Activated CD8-positive, alpha-beta memory T cell treated with anti-CD3 and anti-CD28 coated beads, Interleukin-2, amount 50 U/mL, for 24 hours (primary cell): ENCODE measurements around the gene CSNK1E.

Experiments used
- DNase-seq: peaks from one replicate; pipeline ENCODE4 v3.0.0-alpha.2; 2020; ENCODE audit errors: extremely low read depth

CSNK1E gene

DNA sequence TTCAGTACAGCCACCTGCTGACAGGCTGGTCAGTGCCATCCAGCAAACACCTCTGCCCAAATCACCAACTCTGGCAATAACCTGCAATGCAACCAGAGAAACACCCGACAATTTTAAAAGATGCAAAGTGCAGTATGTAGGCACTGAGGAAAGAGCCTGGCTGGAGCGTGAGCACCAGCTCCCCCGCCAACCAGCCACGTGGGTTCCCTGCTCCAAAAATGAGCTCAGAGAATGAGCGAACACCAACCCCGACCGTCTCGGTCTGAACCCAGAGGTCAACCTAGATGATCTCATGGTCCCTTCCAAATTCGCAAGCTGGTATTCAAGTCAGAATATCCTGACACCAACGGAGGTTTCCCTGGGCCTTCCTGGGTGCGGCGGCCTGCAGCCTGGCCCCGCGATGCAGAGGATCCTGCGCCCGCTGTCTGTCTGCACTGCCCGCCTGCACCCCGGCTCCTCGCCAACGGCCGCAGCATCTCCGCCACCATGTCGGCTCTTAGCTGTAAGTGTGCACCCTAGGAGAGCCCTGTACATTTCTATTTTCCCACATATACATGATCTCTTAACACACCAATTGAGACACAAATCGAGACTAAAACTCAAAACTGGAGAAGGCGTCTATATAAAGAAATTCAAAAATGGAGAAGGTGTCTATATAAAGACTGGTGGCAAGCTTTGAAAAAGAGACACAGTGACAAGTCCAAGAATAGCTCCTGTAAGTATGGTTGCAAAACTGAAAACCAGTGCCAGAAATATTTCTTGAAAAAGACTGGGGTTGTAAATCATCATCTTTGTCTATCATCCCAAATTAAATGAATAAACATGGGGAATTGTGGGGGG lies 67.2 kb downstream of the CSNK1E start:
- no peak for DNase-seq

- no peak for DNase-seq
Measured at GRCh38 chr22:38249301-38249700, 67.9 kb downstream of the CSNK1E start.

DNA sequence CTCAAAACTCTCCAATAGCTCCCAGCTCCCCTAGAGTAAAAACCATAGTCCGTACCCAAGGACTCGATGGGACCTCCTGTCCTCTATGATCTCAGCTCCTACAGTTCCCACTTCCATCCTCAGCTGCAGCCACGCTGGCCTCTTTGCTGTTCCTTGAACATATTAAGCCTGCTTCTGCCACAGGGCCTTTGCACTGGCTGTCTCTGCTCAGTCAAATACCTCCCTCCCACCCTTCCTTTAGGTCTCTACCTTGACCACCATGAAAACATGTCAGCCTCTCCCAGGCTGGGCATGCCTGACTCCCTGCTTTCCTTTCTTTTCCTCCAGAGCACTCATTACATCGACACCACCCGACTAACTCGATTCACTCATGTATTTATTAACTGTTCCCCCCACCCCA lies 69.0 kb downstream of the CSNK1E start:
- DNase-seq: no peak

DNA sequence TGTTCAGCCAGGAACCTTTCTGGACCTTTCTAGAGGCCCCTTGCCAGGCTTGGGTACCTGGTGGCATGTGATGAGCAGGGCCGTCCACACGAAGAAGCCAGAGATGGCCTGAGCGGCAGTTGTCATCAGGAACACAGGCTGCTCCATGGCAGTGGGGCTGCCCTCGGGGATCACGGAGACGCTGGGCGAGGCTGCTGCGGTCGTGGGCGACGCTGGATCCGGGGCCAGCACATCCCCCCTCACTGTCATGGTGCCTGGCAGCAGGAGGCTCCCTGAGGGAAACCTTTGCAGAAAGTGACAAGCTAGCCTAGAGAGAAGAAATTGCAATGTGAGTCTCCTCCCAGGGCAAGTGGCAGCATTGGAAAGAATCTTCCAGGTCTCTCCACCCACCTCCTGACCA lies 69.5 kb downstream of the CSNK1E start:
- no peak for DNase-seq

- no peak for DNase-seq
Measured at GRCh38 chr22:38246692-38247091, 70.5 kb downstream of the CSNK1E start.

DNA sequence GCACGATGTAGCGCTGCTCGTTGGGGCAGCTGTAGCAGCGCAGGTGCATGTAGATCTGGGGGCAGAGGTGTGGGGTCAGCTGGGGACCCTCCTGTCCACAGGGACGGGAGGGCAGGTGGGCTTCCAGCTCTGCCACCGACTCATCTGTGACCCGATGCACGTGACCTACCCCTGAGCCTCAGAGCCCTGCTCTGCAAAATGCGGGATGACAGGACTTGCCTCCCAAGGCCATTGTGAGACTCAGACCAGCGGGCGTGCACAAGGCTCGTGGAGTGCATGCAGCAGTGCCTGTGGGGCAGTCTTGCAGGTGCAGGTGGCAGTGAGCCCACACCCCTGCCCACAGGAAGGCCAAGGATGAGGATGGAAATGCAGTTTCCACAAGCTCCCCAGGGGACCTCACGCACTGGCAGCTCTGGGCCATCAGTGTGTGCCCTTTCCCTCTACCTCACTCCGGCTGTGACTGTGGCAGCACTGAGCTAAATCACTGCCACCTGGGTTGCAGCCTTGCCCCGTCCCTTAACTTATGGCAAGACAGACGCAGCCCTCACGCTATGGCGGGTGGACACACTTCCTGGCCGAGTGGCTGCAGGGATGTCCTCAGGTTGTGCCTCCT lies 71.1 kb downstream of the CSNK1E start:
- no peak for DNase-seq

DNA sequence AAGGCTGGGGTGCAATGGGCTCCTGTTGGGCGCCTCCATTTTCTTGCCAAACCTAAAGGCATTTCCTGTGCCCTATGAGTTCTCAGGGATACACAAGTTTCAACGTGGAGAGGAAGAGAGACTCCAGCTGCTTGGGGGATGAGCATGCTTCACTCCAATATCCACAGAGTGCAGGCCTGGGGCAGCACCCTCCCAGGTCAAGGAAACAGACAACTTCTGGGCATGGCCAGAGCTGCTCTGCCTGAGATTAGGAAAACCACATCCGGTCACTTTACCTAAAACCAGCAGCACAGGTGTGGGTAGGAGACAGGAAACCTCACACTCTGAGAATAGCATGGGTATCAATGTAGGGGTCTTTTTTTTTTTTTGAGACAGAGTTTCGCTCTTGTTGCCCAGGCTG lies 73.1 kb downstream of the CSNK1E start:
- DNase-seq: no peak

- DNase-seq: no peak
Measured at GRCh38 chr22:38243007-38243765, 74.0 kb downstream of the CSNK1E start.

DNA sequence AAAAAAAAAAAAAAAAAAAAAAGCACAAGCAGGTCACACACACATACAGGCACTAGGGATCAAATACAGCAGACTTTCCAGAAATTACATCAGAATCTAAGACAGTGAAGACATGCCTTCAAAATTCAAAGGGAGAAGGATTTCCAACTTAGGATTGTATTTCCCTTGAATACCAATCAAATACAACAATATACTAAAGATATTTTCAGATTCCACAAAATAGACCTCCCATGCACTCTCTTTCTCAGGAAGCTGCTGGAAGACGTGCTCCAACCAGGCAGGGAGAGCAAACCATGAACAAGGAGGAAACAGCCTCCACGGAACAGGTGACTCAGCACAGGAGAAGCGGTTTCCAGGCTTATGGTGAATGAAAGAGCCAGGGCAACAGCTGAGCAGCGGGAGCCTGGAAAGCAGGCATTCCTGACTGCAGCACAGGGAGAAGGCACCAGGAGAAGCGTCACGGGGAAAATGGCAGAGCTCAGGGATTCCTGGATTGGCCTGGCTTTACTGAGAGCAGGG lies 76.4 kb downstream of the CSNK1E start:
- DNase-seq: no peak
